B cell (primary cell): Measurements from ENCODE around the gene PRCC. TPM values are rescaled to one million over a fixed set of nuclear protein-coding genes. Genes with fewer than 3 reads are reported as not detected.

Experiments used
- ATAC-seq: fragments of 200-7000 bp; cut with Tn5 transposase; one replicate; pipeline ENCODE4 v1.10.0; 2021; ENCODE audit warnings: low read depth, mild to moderate bottlenecking, moderate number of reproducible peaks, moderate library complexity
- CTCF ChIA-PET: fragments of 350-600 bp; sonication (Branson Sonifier 250); formaldehyde crosslinking; loops from one replicate; lab custom pipeline; 2021; ENCODE audit warnings: antibody characterized with exemption, inconsistent platforms; lab: Charles Lee
- POLR2A ChIA-PET: fragments of 350-600 bp; sonication (Branson Sonifier 250); formaldehyde crosslinking; loops from one replicate; lab custom pipeline; 2021; ENCODE audit warnings: antibody characterized with exemption; lab: Charles Lee
- DNase-seq: peaks from one replicate; pipeline ENCODE4 v3.0.0; 2013
- H2AFZ ChIP-seq: 2 replicates; pipeline ENCODE4 v1.6.1; 2012; ENCODE audit warnings: mild to moderate bottlenecking, low read depth, low read length; ENCODE audit not compliant: insufficient read depth, poor library complexity, severe bottlenecking
- H3K27ac ChIP-seq, 2 donors: 1 replicate in 1 of 2; 2 replicates in 1 of 2; pipeline ENCODE4 v1.5.1; 2012 to 2013; ENCODE audit warnings: low read length in 2 of 2, mild to moderate bottlenecking in 2 of 2, moderate library complexity in 1 of 2
- H3K27me3 ChIP-seq, 4 experiments: fragments of 200-600 bp in 1 of 4; sonication (generic) in 1 of 4; replicated peaks in 1 of 4; 1 replicate in 2 of 4; 2 replicates in 2 of 4; pipeline versions ENCODE4 v1.6.1 to v1.7.0; 2013 to 2016; ENCODE audit warnings: low read length in 3 of 4, mild to moderate bottlenecking in 2 of 4, mixed read lengths in 1 of 4, moderate library complexity in 1 of 4; ENCODE audit not compliant: insufficient read depth in 4 of 4, control insufficient read depth in 3 of 4; ENCODE audit errors: control extremely low read depth in 1 of 4
- H3K36me3 ChIP-seq, 2 experiments: replicated peaks in 1 of 2; 1 replicate in 1 of 2; 2 replicates in 1 of 2; pipeline versions ENCODE4 v1.6.1 to v1.7.1; 2013; ENCODE audit warnings: low read length in 1 of 2; ENCODE audit not compliant: insufficient read depth in 2 of 2, control insufficient read depth in 1 of 2; ENCODE audit errors: control extremely low read depth in 1 of 2, extremely low read depth in 1 of 2
- H3K4me1 ChIP-seq, 2 donors: fragments of 200-600 bp in 1 of 2; sonication (generic) in 1 of 2; 1 replicate in 1 of 2; 2 replicates in 1 of 2; pipeline versions ENCODE4 v1.5.1 to v1.6.1; 2013 to 2017; ENCODE audit warnings: low read length in 2 of 2; ENCODE audit not compliant: control insufficient read depth in 2 of 2, insufficient read depth in 2 of 2
- H3K4me2 ChIP-seq: replicated peaks from 2 replicates; pipeline ENCODE3; 2012; ENCODE audit warnings: mild to moderate bottlenecking, low read depth, low read length; ENCODE audit not compliant: poor library complexity, severe bottlenecking
- H3K4me3 ChIP-seq, 5 experiments: fragments of 200-600 bp in 1 of 5; sonication (generic) in 1 of 5; 1 replicate in 3 of 5; 2 replicates in 2 of 5; pipeline versions ENCODE4 v1.5.1 to v1.7.0; 2011 to 2016; ENCODE audit warnings: low read length in 4 of 5, mild to moderate bottlenecking in 4 of 5, low read depth in 2 of 5, control low read depth in 1 of 5, moderate library complexity in 1 of 5; ENCODE audit not compliant: insufficient read depth in 1 of 5; ENCODE audit errors: control extremely low read depth in 1 of 5, extremely low read depth in 1 of 5
- H3K79me2 ChIP-seq: fragments of 200-600 bp; sonication (generic); one replicate; pipeline ENCODE4 v1.6.0; 2016; ENCODE audit warnings: low read length; ENCODE audit not compliant: control insufficient read depth, insufficient read depth
- H3K9ac ChIP-seq: fragments of 200-600 bp; sonication (generic); 2 replicates; pipeline ENCODE4 v1.6.1; 2017; ENCODE audit warnings: mild to moderate bottlenecking, low read length, moderate library complexity
- H3K9me3 ChIP-seq, 3 donors: one replicate each; pipeline versions ENCODE4 v1.6.1 to v1.7.1; 2013; ENCODE audit warnings: low read length in 2 of 3; ENCODE audit not compliant: control insufficient read depth in 2 of 3, insufficient read depth in 1 of 3; ENCODE audit errors: control extremely low read depth in 1 of 3
- H4K20me1 ChIP-seq: 2 replicates; pipeline ENCODE4 v1.6.0; 2012; ENCODE audit warnings: mild to moderate bottlenecking, low read length; ENCODE audit not compliant: insufficient read depth, control insufficient read depth, poor library complexity, severe bottlenecking
- H3K27ac Mint-ChIP-seq: one replicate; pipeline ENCODE4 v1.8.0; 2021; ENCODE audit warnings: mixed read lengths
- H3K27me3 Mint-ChIP-seq: one replicate; pipeline ENCODE4 v1.8.0; 2021; ENCODE audit warnings: mixed read lengths
- H3K4me1 Mint-ChIP-seq: one replicate; pipeline ENCODE4 v1.8.0; 2021; ENCODE audit warnings: mixed read lengths
- H3K4me3 Mint-ChIP-seq: one replicate; pipeline ENCODE4 v1.8.0; 2021; ENCODE audit warnings: mixed read lengths
- H3K9me3 Mint-ChIP-seq: one replicate; pipeline ENCODE4 v1.8.0; 2022; ENCODE audit warnings: mixed read lengths; ENCODE audit not compliant: insufficient read depth
- EZH2 ChIP-seq: IDR thresholded peaks from 2 replicates; pipeline ENCODE4 v1.6.1; 2012; ENCODE audit warnings: borderline replicate concordance, low read depth, mild to moderate bottlenecking, moderate library complexity, low read length; ENCODE audit not compliant: insufficient read depth, poor library complexity, severe bottlenecking
- WGBS: methylation state at CpG from one replicate; pipeline ENCODE4 v1.1.5; 2013; ENCODE audit warnings: missing lambda C conversion rate; ENCODE audit not compliant: insufficient coverage; 5-methylcytosine and 5-hydroxymethylcytosine counted together
- intact Hi-C: fragments of 100-400 bp; cut with micrococcal nuclease; formaldehyde crosslinking; loops from one replicate; pipeline ENCODE4 v1.10.0; 2022
- polyA plus RNA-seq: library from polyadenylated mRNA; depleted of rRNA; stranded (reverse); fragments of >200 nt; gene quantifications from 2 replicates; pipeline ENCODE4 v1.2.3, GENCODE V29; 2012
- total RNA-seq, 2 donors: library from RNA; stranded (reverse); fragments of 120-200 nt in 1 of 2; gene quantifications; 1 replicate in 1 of 2; 2 replicates in 1 of 2; pipeline versions ENCODE4 v1.2.3 to v1.2.4, GENCODE V29; 2013 to 2022
- TF ChIP-seq, protein P1 (sequence below): fragments of 200-600 bp; IDR thresholded peaks from one replicate; pipeline ENCODE4 v1.8.0; 2022; ENCODE audit warnings: antibody characterized with exemption, mild to moderate bottlenecking

PRCC gene
- total and polyA plus RNA-seq, 2 donors (not counting 1 experiment from before 2014, with no cell fraction given), result 55.7 to 83.4 TPM

DNA sequence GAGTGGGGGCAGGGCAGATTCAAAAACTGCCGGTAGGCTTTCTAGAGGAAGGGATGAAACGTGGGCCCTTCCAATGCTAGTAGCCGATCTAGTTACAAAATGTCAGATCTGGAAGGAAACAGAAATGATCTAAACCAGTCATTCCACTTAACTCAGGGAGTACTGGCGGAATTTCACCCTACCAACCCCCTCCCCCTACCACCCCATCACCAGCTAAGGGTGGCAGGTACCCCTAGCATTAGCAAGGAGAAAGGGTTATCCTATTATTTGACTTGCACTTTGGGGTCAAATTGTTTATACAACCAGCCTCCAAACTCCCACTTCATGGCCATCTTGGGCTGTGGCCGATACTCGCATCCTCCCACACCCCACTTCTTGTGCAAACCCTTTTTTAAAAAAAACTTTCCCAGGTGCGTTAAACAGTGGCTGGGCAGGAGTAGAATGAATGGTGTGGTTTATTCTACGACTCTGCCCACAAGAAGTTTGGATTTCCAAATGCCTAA is 25.8 kb upstream of the PRCC start:
- peak overlapping the region; percentile 96 for H3K4me3 Mint-ChIP-seq
- peak overlapping the region; percentile 86 for H2AFZ ChIP-seq
- no peaks in the 10 kb centered on the region for H3K27me3 ChIP-seq
- WGBS, result 10% methylated on average over 3 of the region's 8 CpGs
- POLR2A ChIA-PET, result interaction anchor here (0.9 to 2.8 kb wide), 7 partner anchors 10 to 240 kb away, joined by 3 to 43 read pairs (median 7); partner anchors contain the start of genes HDGF, ISG20L2, METTL25B and PRCC
- peak overlapping the region; percentile 77 to 95 for H3K27ac ChIP-seq
- peaks cover 2% of the 10 kb centered on the region for H3K9me3 Mint-ChIP-seq
- H3K4me2 ChIP-seq, result peak overlapping the region; percentile 84
- no peaks in the 10 kb centered on the region for H3K27me3 Mint-ChIP-seq
- peaks cover 40% of the 10 kb centered on the region for H3K4me1 Mint-ChIP-seq
- H3K27ac Mint-ChIP-seq, result peak overlapping the region; percentile 98
- H4K20me1 ChIP-seq, result no peaks in the 10 kb centered on the region
- no peaks in the 10 kb centered on the region for H3K9me3 ChIP-seq
- peaks cover 27% of the 10 kb centered on the region for H3K79me2 ChIP-seq
- TF ChIP-seq, protein P1, sequence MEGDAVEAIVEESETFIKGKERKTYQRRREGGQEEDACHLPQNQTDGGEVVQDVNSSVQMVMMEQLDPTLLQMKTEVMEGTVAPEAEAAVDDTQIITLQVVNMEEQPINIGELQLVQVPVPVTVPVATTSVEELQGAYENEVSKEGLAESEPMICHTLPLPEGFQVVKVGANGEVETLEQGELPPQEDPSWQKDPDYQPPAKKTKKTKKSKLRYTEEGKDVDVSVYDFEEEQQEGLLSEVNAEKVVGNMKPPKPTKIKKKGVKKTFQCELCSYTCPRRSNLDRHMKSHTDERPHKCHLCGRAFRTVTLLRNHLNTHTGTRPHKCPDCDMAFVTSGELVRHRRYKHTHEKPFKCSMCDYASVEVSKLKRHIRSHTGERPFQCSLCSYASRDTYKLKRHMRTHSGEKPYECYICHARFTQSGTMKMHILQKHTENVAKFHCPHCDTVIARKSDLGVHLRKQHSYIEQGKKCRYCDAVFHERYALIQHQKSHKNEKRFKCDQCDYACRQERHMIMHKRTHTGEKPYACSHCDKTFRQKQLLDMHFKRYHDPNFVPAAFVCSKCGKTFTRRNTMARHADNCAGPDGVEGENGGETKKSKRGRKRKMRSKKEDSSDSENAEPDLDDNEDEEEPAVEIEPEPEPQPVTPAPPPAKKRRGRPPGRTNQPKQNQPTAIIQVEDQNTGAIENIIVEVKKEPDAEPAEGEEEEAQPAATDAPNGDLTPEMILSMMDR, result no peak
- no peak for TF ChIP-seq EZH2
- DNase-seq, result no peak
- H3K4me1 ChIP-seq, result peaks cover 19 to 27% of the 10 kb centered on the region in 2 donors
- intact Hi-C loops, result loop anchor here (1.0 kb wide), 3 partner anchors 10 to 26 kb away; partner anchors contain the start of genes HDGF, ISG20L2, METTL25B and PRCC
- H3K4me3 ChIP-seq, result peak overlapping the region; percentile 23 to 85 (median 51)
- CTCF ChIA-PET, result interaction anchor here (0.8 to 5.1 kb wide), 9 partner anchors 11 to 115 kb away, joined by 3 to 43 read pairs (median 5); partner anchors contain the start of genes ISG20L2, METTL25B and PRCC
- ATAC-seq, result no peak
- H3K36me3 ChIP-seq, result peaks cover 0 to 41% of the 10 kb centered on the region in 2 experiments
- peak overlapping the region; percentile 75 for H3K9ac ChIP-seq

DNA sequence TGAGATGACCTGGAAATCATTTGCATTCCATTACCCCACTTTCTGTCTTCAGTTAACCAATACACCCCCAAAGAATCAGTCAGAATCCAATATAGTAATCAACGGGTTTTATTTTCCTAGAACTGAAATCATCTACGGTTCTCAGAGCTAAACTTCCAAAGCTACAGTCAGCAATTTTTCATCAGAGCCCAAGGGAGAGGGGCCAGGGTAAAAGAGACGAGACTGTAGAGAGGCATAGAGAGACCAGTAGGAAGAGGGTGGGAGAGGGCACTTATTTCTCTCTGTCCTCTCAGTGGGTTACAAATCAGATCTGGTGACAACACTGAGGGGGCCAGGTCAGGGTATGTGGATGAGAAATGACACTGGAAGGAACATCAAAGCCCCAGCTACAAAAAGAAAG is 25.3 kb upstream of the PRCC start:
- H3K79me2 ChIP-seq, result peaks cover 32% of the 10 kb centered on the region
- H3K4me1 ChIP-seq, result peaks cover 22 to 31% of the 10 kb centered on the region in 2 donors
- ATAC-seq (no peak), DNase-seq (no peak)
- peak overlapping the region in 1 of 5 experiments; percentile 51 for H3K4me3 ChIP-seq
- peak overlapping the region in 1 of 2 donors; percentile 95 for H3K27ac ChIP-seq
- TF ChIP-seq, protein P1, result no peak
- TF ChIP-seq EZH2, result no peak
- H4K20me1 ChIP-seq, result no peaks in the 10 kb centered on the region
- H3K27me3 Mint-ChIP-seq, result no peaks in the 10 kb centered on the region
- peak overlapping the region; percentile 84 for H3K4me2 ChIP-seq
- intact Hi-C loops, result no loop called here
- CTCF ChIA-PET, result interaction anchor here (2.4 to 5.1 kb wide), 2 partner anchors 16 to 25 kb away, joined by 18 to 43 read pairs; partner anchors contain the start of gene PRCC
- no peak overlapping the region for H2AFZ ChIP-seq
- no CpG with 5 or more reads among the region's 3 CpGs for WGBS
- H3K9me3 ChIP-seq, result no peaks in the 10 kb centered on the region
- peaks cover 2% of the 10 kb centered on the region for H3K9me3 Mint-ChIP-seq
- H3K27ac Mint-ChIP-seq, result peak overlapping the region; percentile 98
- peaks cover 44% of the 10 kb centered on the region for H3K4me1 Mint-ChIP-seq
- no peak overlapping the region for H3K9ac ChIP-seq
- POLR2A ChIA-PET, result interaction anchor here (1.5 to 2.8 kb wide), 3 partner anchors 9 to 25 kb away, joined by 5 to 43 read pairs (median 39); partner anchors contain the start of genes HDGF, ISG20L2, METTL25B and PRCC
- H3K36me3 ChIP-seq, result peaks cover 0 to 37% of the 10 kb centered on the region in 2 experiments
- no peaks in the 10 kb centered on the region for H3K27me3 ChIP-seq
- peak overlapping the region; percentile 96 for H3K4me3 Mint-ChIP-seq
